GM12875 (cell line): ENCODE results near the gene RCAN1.
"Not testable (repeated sequence)": the region's sequence is repeated elsewhere in the genome, so short reads cannot be mapped to it uniquely, and the experiment has no call there.

ENCODE experiments used
- H3K4me3 ChIP-seq: one replicate; pipeline ENCODE4 v1.5.1; 2011; ENCODE audit warnings: low read depth, low read length, control low read depth
- TF ChIP-seq, protein P1 (sequence below): IDR thresholded peaks from 2 replicates; pipeline ENCODE4 v1.5.1; 2011; ENCODE audit warnings: low read depth, mild to moderate bottlenecking, control low read depth, inconsistent platforms, low read length, moderate library complexity, borderline replicate concordance; ENCODE audit not compliant: insufficient read depth

The RCAN1 gene

GRCh38 chr21:34501716-34502115, 113.2 kb downstream of the RCAN1 start:
- TF ChIP-seq, protein P1, sequence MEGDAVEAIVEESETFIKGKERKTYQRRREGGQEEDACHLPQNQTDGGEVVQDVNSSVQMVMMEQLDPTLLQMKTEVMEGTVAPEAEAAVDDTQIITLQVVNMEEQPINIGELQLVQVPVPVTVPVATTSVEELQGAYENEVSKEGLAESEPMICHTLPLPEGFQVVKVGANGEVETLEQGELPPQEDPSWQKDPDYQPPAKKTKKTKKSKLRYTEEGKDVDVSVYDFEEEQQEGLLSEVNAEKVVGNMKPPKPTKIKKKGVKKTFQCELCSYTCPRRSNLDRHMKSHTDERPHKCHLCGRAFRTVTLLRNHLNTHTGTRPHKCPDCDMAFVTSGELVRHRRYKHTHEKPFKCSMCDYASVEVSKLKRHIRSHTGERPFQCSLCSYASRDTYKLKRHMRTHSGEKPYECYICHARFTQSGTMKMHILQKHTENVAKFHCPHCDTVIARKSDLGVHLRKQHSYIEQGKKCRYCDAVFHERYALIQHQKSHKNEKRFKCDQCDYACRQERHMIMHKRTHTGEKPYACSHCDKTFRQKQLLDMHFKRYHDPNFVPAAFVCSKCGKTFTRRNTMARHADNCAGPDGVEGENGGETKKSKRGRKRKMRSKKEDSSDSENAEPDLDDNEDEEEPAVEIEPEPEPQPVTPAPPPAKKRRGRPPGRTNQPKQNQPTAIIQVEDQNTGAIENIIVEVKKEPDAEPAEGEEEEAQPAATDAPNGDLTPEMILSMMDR: no peak
- no peak overlapping the region for H3K4me3 ChIP-seq

GRCh38 chr21:34500191-34500590, 114.7 kb downstream of the RCAN1 start:
- H3K4me3 ChIP-seq: no peak overlapping the region
- TF ChIP-seq, protein P1: no peak

DNA sequence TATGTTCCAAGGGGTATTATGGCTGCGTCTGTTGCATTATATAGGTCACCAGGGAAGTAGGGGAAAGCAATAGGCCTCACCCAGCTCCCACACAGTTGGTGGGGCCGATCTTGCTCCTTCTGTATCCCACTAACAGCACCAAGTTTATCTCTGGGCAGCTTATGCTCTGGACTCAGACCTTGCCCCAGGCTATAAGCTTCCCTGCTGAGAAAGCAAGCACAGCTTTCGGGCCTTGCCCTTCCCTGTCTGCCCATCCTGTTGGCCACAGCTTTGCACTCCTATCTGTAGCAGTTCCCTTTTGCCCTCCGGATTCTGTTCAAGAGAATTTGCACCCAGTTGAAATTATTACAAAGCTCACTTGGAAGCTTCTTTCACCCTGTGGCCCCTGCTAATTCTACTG, 115.8 kb downstream of the RCAN1 start:
- no peak overlapping the region for H3K4me3 ChIP-seq
- TF ChIP-seq, protein P1: no peak

- TF ChIP-seq, protein P1: no peak
- no peak overlapping the region for H3K4me3 ChIP-seq
Measured at GRCh38 chr21:34498623-34499022, 116.3 kb downstream of the RCAN1 start.

GRCh38 chr21:34483854-34484253, 131.1 kb downstream of the RCAN1 start:
- not testable (repeated sequence) for H3K4me3 ChIP-seq

- H3K4me3 ChIP-seq: not testable (repeated sequence)
Measured at GRCh38 chr21:34483435-34483834, 131.5 kb downstream of the RCAN1 start.

- not testable (repeated sequence) for H3K4me3 ChIP-seq
Measured at GRCh38 chr21:34467333-34467732, 147.6 kb downstream of the RCAN1 start.
